GM21825 (cell line): ENCODE results near the gene MARCO.
"Not testable (repeated sequence)": the region's sequence is repeated elsewhere in the genome, so short reads cannot be mapped to it uniquely, and the experiment has no call there.

ENCODE experiments used
- ATAC-seq: cut with Tn5 transposase; IDR thresholded peaks from one replicate; pipeline ENCODE4 v1.9.1; 2021; ENCODE audit warnings: mild to moderate bottlenecking, moderate library complexity; ENCODE audit not compliant: unreplicated experiment

The MARCO gene

GRCh38 chr2:118929059-118929458 is 12.9 kb upstream of the MARCO start:
- no peak for ATAC-seq

GRCh38 chr2:118932949-118933348 is 9.0 kb upstream of the MARCO start:
- ATAC-seq = no peak

- no peak for ATAC-seq
Observed at GRCh38 chr2:118936306-118936705, 5.7 kb upstream of the MARCO start.

GRCh38 chr2:118936936-118937335 is 5.1 kb upstream of the MARCO start:
- ATAC-seq = no peak

GRCh38 chr2:118937817-118938216 is 4.2 kb upstream of the MARCO start:
- ATAC-seq = no peak

GRCh38 chr2:118939994-118940393 is 2.0 kb upstream of the MARCO start:
- ATAC-seq = no peak

- ATAC-seq = no peak
Observed at GRCh38 chr2:118940486-118941120, 1.4 kb upstream of the MARCO start.

GRCh38 chr2:118943286-118943685 is 1.3 kb downstream of the MARCO start:
- no peak for ATAC-seq

GRCh38 chr2:118945881-118946280 is 3.9 kb downstream of the MARCO start:
- ATAC-seq = no peak

GRCh38 chr2:118948266-118948665 is 6.3 kb downstream of the MARCO start:
- ATAC-seq = not testable (repeated sequence)

- ATAC-seq = no peak
Observed at GRCh38 chr2:118954297-118955060, 12.5 kb downstream of the MARCO start.

GRCh38 chr2:118965737-118966136 is 23.7 kb downstream of the MARCO start:
- ATAC-seq = no peak

- no peak for ATAC-seq
Observed at GRCh38 chr2:118967124-118967880, 25.3 kb downstream of the MARCO start.

GRCh38 chr2:118968042-118968441 is 26.0 kb downstream of the MARCO start:
- no peak for ATAC-seq

GRCh38 chr2:118968961-118969733 is 27.2 kb downstream of the MARCO start:
- no peak for ATAC-seq

- no peak for ATAC-seq
Observed at GRCh38 chr2:118969734-118970395, 27.9 kb downstream of the MARCO start.

GRCh38 chr2:118970396-118971135 is 28.6 kb downstream of the MARCO start:
- ATAC-seq = no peak

GRCh38 chr2:118971245-118972122 is 29.5 kb downstream of the MARCO start:
- ATAC-seq = no peak

- no peak for ATAC-seq
Observed at GRCh38 chr2:118973542-118973951, 31.6 kb downstream of the MARCO start.
